ENCODE data around the gene VTA1.
"Not testable (repeated sequence)": the region's sequence is repeated elsewhere in the genome, so short reads cannot be mapped to it uniquely, and the experiment has no call there.

Gene VTA1

DNA sequence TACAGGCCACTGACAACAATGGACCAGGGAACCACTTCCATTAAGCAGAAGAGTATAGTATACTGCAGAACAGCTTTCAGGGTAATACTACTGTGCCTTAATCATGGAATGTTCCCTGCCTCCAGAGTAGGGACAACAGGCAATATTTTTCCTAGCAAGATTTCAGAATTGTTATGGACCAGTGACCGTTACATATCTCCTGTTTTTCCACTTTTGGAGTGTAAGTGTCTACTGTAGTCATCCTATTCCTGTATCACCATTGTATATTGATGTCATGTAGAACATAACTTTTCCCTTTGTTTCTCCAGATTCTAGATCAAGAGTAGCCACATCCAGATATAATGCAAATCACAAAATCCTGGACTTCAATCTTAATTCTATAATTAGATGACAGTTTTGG is 16.2 kb upstream of the VTA1 start:
- DNase-seq (no peak), ATAC-seq (ENCODE audit: insufficient read depth, low read depth) (no peak)
- Histone ChIP-seq H3K9ac (ENCODE audit: low read depth, low read length) (no peak overlapping the region), H3K9me3 (ENCODE audit: insufficient read depth, low read length, severe bottlenecking) (no peaks in the 10 kb centered on the region), H3K4me3 (ENCODE audit: low read depth in 1 of 2, low read length in 2 of 2) (no peak overlapping the region), H2AFZ (ENCODE audit: low read depth, low read length) (no peak overlapping the region), H3K27ac (ENCODE audit: low read length) (no peak overlapping the region), H3K4me2 (ENCODE audit: insufficient read depth, low read length) (no peak overlapping the region), H3K27me3 (ENCODE audit: insufficient read depth, low read length, poor library complexity) (no peaks in the 10 kb centered on the region), H3K36me3 (ENCODE audit: insufficient read depth, low read length) (no peaks in the 10 kb centered on the region), H4K20me1 (ENCODE audit: insufficient read depth, low read length) (no peaks in the 10 kb centered on the region), H3K79me2 (ENCODE audit: insufficient read depth, low read length) (no peaks in the 10 kb centered on the region), H3K4me1 (ENCODE audit: insufficient read depth, low read length) (no peaks in the 10 kb centered on the region)
- TF ChIP-seq, protein P1, sequence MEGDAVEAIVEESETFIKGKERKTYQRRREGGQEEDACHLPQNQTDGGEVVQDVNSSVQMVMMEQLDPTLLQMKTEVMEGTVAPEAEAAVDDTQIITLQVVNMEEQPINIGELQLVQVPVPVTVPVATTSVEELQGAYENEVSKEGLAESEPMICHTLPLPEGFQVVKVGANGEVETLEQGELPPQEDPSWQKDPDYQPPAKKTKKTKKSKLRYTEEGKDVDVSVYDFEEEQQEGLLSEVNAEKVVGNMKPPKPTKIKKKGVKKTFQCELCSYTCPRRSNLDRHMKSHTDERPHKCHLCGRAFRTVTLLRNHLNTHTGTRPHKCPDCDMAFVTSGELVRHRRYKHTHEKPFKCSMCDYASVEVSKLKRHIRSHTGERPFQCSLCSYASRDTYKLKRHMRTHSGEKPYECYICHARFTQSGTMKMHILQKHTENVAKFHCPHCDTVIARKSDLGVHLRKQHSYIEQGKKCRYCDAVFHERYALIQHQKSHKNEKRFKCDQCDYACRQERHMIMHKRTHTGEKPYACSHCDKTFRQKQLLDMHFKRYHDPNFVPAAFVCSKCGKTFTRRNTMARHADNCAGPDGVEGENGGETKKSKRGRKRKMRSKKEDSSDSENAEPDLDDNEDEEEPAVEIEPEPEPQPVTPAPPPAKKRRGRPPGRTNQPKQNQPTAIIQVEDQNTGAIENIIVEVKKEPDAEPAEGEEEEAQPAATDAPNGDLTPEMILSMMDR (IDR thresholded peaks at IDR 0.05; ENCODE audit: borderline replicate concordance, extremely low read depth, low read length, poor library complexity, severe bottlenecking): no peak
- no peak for TF ChIP-seq EZH2 (IDR thresholded peaks at IDR 0.05; ENCODE audit: borderline replicate concordance, low read depth, low read length, severe bottlenecking)

DNA sequence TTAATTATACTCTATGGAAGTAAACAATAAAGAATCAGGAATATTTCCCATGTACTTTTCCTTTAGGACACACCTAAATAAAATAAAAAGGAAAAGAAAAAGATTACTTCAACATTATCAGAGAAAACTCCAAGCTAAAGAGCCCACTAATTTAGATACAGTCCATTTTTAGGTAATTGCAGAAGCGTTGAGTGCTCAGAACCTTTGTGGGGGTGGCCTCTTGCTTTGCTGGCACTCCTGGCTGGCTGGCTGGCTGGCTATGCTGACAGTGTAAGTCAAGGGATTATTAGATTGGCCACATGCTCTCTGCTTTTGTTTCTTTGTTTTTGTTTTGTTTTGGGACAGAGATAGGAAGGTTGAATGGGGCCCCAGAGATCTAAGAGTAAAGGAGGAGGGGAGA is 14.4 kb upstream of the VTA1 start, which contains the start of gene GJE1:
GJE1 (plus strand) TSS at position 301 of the 400 bp plus-strand sequence. CDS start 234 bp downstream, outside the sequence.
- Histone ChIP-seq H3K36me3 (ENCODE audit: insufficient read depth, low read length) (no peaks in the 10 kb centered on the region), H3K27ac (ENCODE audit: low read length) (no peak within 1 kb of the TSS), H2AFZ (ENCODE audit: low read depth, low read length) (no peak within 1 kb of the TSS), H3K9me3 (ENCODE audit: insufficient read depth, low read length, severe bottlenecking) (no peaks in the 10 kb centered on the region), H3K4me2 (ENCODE audit: insufficient read depth, low read length) (no peak within 1 kb of the TSS), H3K9ac (ENCODE audit: low read depth, low read length) (no peak within 1 kb of the TSS), H3K4me3 (ENCODE audit: low read depth in 1 of 2, low read length in 2 of 2) (no peak within 1 kb of the TSS), H4K20me1 (ENCODE audit: insufficient read depth, low read length) (no peaks in the 10 kb centered on the region), H3K4me1 (ENCODE audit: insufficient read depth, low read length) (no peaks in the 10 kb centered on the region), H3K27me3 (ENCODE audit: insufficient read depth, low read length, poor library complexity) (no peaks in the 10 kb centered on the region), H3K79me2 (ENCODE audit: insufficient read depth, low read length) (no peaks in the 10 kb centered on the region)
- TF ChIP-seq, protein P1 (IDR thresholded peaks at IDR 0.05; ENCODE audit: borderline replicate concordance, extremely low read depth, low read length, poor library complexity, severe bottlenecking): no peak
- no peak for TF ChIP-seq EZH2 (IDR thresholded peaks at IDR 0.05; ENCODE audit: borderline replicate concordance, low read depth, low read length, severe bottlenecking)
- no peak for ATAC-seq (ENCODE audit: insufficient read depth, low read depth)
- no peak for DNase-seq

DNA sequence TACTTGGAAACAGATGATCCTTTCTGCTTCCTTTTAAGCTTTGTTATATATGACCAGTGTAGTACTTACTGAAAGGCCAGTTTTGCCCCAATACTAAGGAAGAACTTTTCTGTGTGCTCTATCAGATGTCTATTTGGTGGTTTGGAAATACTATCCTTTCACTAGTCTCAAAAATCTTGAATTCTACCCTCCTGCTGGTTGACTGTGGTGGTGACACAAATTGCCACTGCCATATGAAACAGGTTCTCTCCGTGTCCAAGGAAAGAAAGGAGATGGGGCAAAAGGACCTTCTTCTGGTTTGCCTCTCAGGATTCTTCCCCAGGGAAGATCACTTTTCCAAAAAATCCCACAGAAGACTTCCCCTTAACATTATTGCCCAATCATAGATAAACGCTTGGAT is 8.2 kb upstream of the VTA1 start:
- Histone ChIP-seq H3K9ac (ENCODE audit: low read depth, low read length) (no peak overlapping the region), H3K4me2 (ENCODE audit: insufficient read depth, low read length) (no peak overlapping the region), H3K27me3 (ENCODE audit: insufficient read depth, low read length, poor library complexity) (no peaks in the 10 kb centered on the region), H2AFZ (ENCODE audit: low read depth, low read length) (no peak overlapping the region), H3K79me2 (ENCODE audit: insufficient read depth, low read length) (no peaks in the 10 kb centered on the region), H3K36me3 (ENCODE audit: insufficient read depth, low read length) (no peaks in the 10 kb centered on the region), H3K4me1 (ENCODE audit: insufficient read depth, low read length) (no peaks in the 10 kb centered on the region), H4K20me1 (ENCODE audit: insufficient read depth, low read length) (no peaks in the 10 kb centered on the region), H3K4me3 (ENCODE audit: low read depth in 1 of 2, low read length in 2 of 2) (no peak overlapping the region), H3K27ac (ENCODE audit: low read length) (no peak overlapping the region), H3K9me3 (ENCODE audit: insufficient read depth, low read length, severe bottlenecking) (no peaks in the 10 kb centered on the region)
- TF ChIP-seq, protein P1 (IDR thresholded peaks at IDR 0.05; ENCODE audit: borderline replicate concordance, extremely low read depth, low read length, poor library complexity, severe bottlenecking): no peak
- no peak for TF ChIP-seq EZH2 (IDR thresholded peaks at IDR 0.05; ENCODE audit: borderline replicate concordance, low read depth, low read length, severe bottlenecking)
- DNase-seq (no peak), ATAC-seq (ENCODE audit: insufficient read depth, low read depth) (no peak)

DNA sequence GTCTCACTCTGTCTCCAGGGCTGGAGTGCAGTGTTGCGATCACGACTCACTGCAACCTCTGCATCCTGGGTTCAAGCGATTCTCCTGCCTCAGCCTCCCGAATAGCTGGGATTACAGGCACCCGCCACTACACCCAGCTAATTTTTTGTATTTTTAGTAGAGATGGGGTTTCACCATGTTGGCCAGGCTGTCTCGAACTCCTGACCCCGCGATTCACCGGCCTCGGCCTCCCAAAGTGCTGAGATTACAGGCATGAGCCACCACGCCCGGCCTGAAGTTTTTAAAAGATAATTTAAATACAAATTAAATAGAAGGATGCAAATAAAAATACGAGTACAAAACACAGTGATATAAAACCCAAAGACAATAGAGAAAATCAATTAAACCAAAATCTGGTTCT is 5.5 kb upstream of the VTA1 start:
- H4K20me1 ChIP-seq (ENCODE audit: insufficient read depth, low read length); DNase-seq; H3K27ac ChIP-seq (ENCODE audit: low read length); H3K9ac ChIP-seq (ENCODE audit: low read depth, low read length); H3K4me1 ChIP-seq (ENCODE audit: insufficient read depth, low read length); H3K79me2 ChIP-seq (ENCODE audit: insufficient read depth, low read length); H2AFZ ChIP-seq (ENCODE audit: low read depth, low read length); H3K9me3 ChIP-seq (ENCODE audit: insufficient read depth, low read length, severe bottlenecking); H3K4me3 ChIP-seq (ENCODE audit: low read depth in 1 of 2, low read length in 2 of 2); ATAC-seq (ENCODE audit: insufficient read depth, low read depth); H3K36me3 ChIP-seq (ENCODE audit: insufficient read depth, low read length); H3K4me2 ChIP-seq (ENCODE audit: insufficient read depth, low read length); H3K27me3 ChIP-seq (ENCODE audit: insufficient read depth, low read length, poor library complexity): not testable (repeated sequence)
